H9 (cell line): ENCODE data around the gene TRPM4. TPM values are rescaled to one million over a fixed set of nuclear protein-coding genes. Genes with fewer than 3 reads are reported as not detected.

Experiments
- DNase-seq: peaks from one replicate; pipeline ENCODE4 v3.0.0-alpha.2; 2017
- H2AFZ ChIP-seq: one replicate; pipeline ENCODE4 v1.6.1; 2013; ENCODE audit warnings: mild to moderate bottlenecking, low read length, control low read depth, moderate library complexity
- H2AK5ac ChIP-seq: 2 replicates; pipeline ENCODE4 v1.6.1; 2013; ENCODE audit warnings: low read length, control low read depth, mixed read lengths; ENCODE audit not compliant: insufficient read length
- H2BK120ac ChIP-seq: one replicate; pipeline ENCODE4 v1.6.1; 2013; ENCODE audit warnings: low read depth, mild to moderate bottlenecking, low read length, control low read depth, inconsistent platforms; ENCODE audit not compliant: poor library complexity, severe bottlenecking
- H2BK12ac ChIP-seq: 2 replicates; pipeline ENCODE4 v1.6.1; 2013; ENCODE audit warnings: low read length, control low read depth, mixed read lengths, low read depth; ENCODE audit not compliant: insufficient read length
- H2BK15ac ChIP-seq: 2 replicates; pipeline ENCODE4 v1.6.1; 2013; ENCODE audit warnings: low read depth, low read length, control low read depth
- H2BK20ac ChIP-seq: one replicate; pipeline ENCODE4 v1.6.1; 2013; ENCODE audit warnings: low read depth, mild to moderate bottlenecking, low read length, control low read depth, inconsistent platforms; ENCODE audit not compliant: poor library complexity, severe bottlenecking
- H2BK5ac ChIP-seq: 2 replicates; pipeline ENCODE4 v1.6.1; 2013; ENCODE audit warnings: low read length, control low read depth, mixed read lengths; ENCODE audit not compliant: insufficient read length
- H3K14ac ChIP-seq: 2 replicates; pipeline ENCODE4 v1.6.1; 2013; ENCODE audit warnings: low read length, control low read depth; ENCODE audit not compliant: insufficient read depth
- H3K18ac ChIP-seq: 2 replicates; pipeline ENCODE4 v1.6.1; 2013; ENCODE audit warnings: low read depth, mild to moderate bottlenecking, mixed read lengths, low read length, control low read depth; ENCODE audit not compliant: insufficient read length
- H3K23ac ChIP-seq: 2 replicates; pipeline ENCODE4 v1.6.1; 2013; ENCODE audit warnings: low read length, control low read depth, mixed read lengths, low read depth; ENCODE audit not compliant: insufficient read length
- H3K23me2 ChIP-seq: 2 replicates; pipeline ENCODE4 v1.6.1; 2013; ENCODE audit warnings: low read depth, mild to moderate bottlenecking, mixed read lengths, low read length, control low read depth; ENCODE audit not compliant: insufficient read length, poor library complexity, severe bottlenecking
- H3K27ac ChIP-seq: 2 replicates; pipeline ENCODE4 v1.5.1; 2013; ENCODE audit warnings: low read length, control low read depth, mixed read lengths, low read depth; ENCODE audit not compliant: insufficient read length
- H3K27me3 ChIP-seq: 2 replicates; pipeline ENCODE4 v1.6.1; 2013; ENCODE audit warnings: low read length, control low read depth, inconsistent platforms; ENCODE audit not compliant: insufficient read depth
- H3K4ac ChIP-seq: 2 replicates; pipeline ENCODE4 v1.6.1; 2013; ENCODE audit warnings: low read depth, mild to moderate bottlenecking, control low read depth, inconsistent platforms, low read length, moderate library complexity
- H3K4me1 ChIP-seq: 2 replicates; pipeline ENCODE4 v1.6.1; 2013; ENCODE audit warnings: low read length, control low read depth, inconsistent platforms; ENCODE audit not compliant: insufficient read depth
- H3K4me2 ChIP-seq: 2 replicates; pipeline ENCODE4 v1.6.1; 2013; ENCODE audit warnings: low read length, control low read depth, mixed read lengths; ENCODE audit not compliant: insufficient read length, insufficient read depth
- H3K56ac ChIP-seq: 2 replicates; pipeline ENCODE4 v1.6.1; 2013; ENCODE audit warnings: low read depth, mild to moderate bottlenecking, mixed read lengths, low read length, control low read depth; ENCODE audit not compliant: insufficient read length
- H3K79me1 ChIP-seq: 2 replicates; pipeline ENCODE4 v1.6.1; 2013; ENCODE audit warnings: low read depth, mild to moderate bottlenecking, moderate library complexity, low read length, control low read depth, inconsistent platforms; ENCODE audit not compliant: insufficient read depth, poor library complexity, severe bottlenecking
- H3K79me2 ChIP-seq: 2 replicates; pipeline ENCODE4 v1.6.1; 2013; ENCODE audit warnings: low read length, control low read depth, inconsistent platforms; ENCODE audit not compliant: insufficient read depth
- H3K9ac ChIP-seq: 2 replicates; pipeline ENCODE4 v1.6.1; 2013; ENCODE audit warnings: low read length, control low read depth, mixed read lengths; ENCODE audit not compliant: insufficient read length; ENCODE audit errors: extremely low read depth
- H3K9me3 ChIP-seq: one replicate; pipeline ENCODE4 v1.6.1; 2013; ENCODE audit warnings: low read depth, low read length, inconsistent platforms; ENCODE audit not compliant: control insufficient read depth
- H3T11ph ChIP-seq: one replicate; pipeline ENCODE4 v1.6.1; 2013; ENCODE audit warnings: mild to moderate bottlenecking, low read length, control low read depth, inconsistent platforms
- H4K20me1 ChIP-seq: one replicate; pipeline ENCODE4 v1.6.1; 2013; ENCODE audit not compliant: control insufficient read depth, insufficient read length, insufficient read depth
- H4K5ac ChIP-seq: 2 replicates; pipeline ENCODE4 v1.6.1; 2013; ENCODE audit warnings: low read depth, mild to moderate bottlenecking, mixed read lengths, low read length, control low read depth; ENCODE audit not compliant: insufficient read length
- H4K8ac ChIP-seq: replicated peaks from 2 replicates; pipeline ENCODE4 v1.6.1; 2013; ENCODE audit warnings: low read length, control low read depth, mixed read lengths, low read depth; ENCODE audit not compliant: insufficient read length
- H4K91ac ChIP-seq: 2 replicates; pipeline ENCODE4 v1.6.1; 2013; ENCODE audit warnings: low read depth, mild to moderate bottlenecking, moderate library complexity, mixed read lengths, low read length, control low read depth; ENCODE audit not compliant: insufficient read length
- H3K27ac Mint-ChIP-seq, 3 experiments: 2 replicates in 2 of 3; 3 replicates in 1 of 3; pipeline ENCODE4 v1.8.0; 2020 to 2021; ENCODE audit warnings: mixed read lengths in 3 of 3, mild to moderate bottlenecking in 1 of 3, moderate library complexity in 1 of 3
- H3K27me3 Mint-ChIP-seq: 2 replicates; pipeline ENCODE4 v1.8.0; 2021; ENCODE audit warnings: low read depth, mild to moderate bottlenecking, moderate library complexity, mixed read lengths
- H3K36me3 Mint-ChIP-seq, 3 experiments: 2 replicates in 2 of 3; 3 replicates in 1 of 3; pipeline ENCODE4 v1.8.0; 2020 to 2021; ENCODE audit warnings: low read depth in 3 of 3, mixed read lengths in 3 of 3; ENCODE audit not compliant: insufficient read depth in 1 of 3
- H3K4me1 Mint-ChIP-seq, 2 experiments: 2 replicates each; pipeline ENCODE4 v1.8.0; 2020; ENCODE audit warnings: mixed read lengths in 2 of 2
- H3K4me3 Mint-ChIP-seq, 2 experiments: 2 replicates in 1 of 2; 3 replicates in 1 of 2; pipeline ENCODE4 v1.8.0; 2020 to 2021; ENCODE audit warnings: mild to moderate bottlenecking in 2 of 2, mixed read lengths in 2 of 2, moderate library complexity in 1 of 2
- H3K9me3 Mint-ChIP-seq, 2 experiments: 2 replicates in 1 of 2; 3 replicates in 1 of 2; pipeline ENCODE4 v1.8.0; 2020; ENCODE audit warnings: mild to moderate bottlenecking in 2 of 2, mixed read lengths in 2 of 2, moderate library complexity in 1 of 2
- CTCF ChIP-seq: fragments of 200-600 bp; sonication (generic); conservative IDR thresholded peaks from 3 replicates; pipeline ENCODE4 v1.8.0; 2021; ENCODE audit warnings: antibody characterized with exemption, mild to moderate bottlenecking
- WGBS: extraction: QIAGEN DNeasy Blood & Tissue Kit; methylation state at CpG from one replicate; pipeline ENCODE4 v1.1.7; 2013; ENCODE audit warnings: missing lambda C conversion rate, low lambda C conversion rate, mixed read lengths; ENCODE audit not compliant: insufficient read length; ENCODE audit errors: extremely low coverage; 5-methylcytosine and 5-hydroxymethylcytosine counted together
- total RNA-seq: library from RNA; stranded (reverse); gene quantifications from 2 replicates; pipeline ENCODE4 v1.2.1, GENCODE V29; 2021

TRPM4 gene
- total RNA-seq, 1 experiment from 2014 or later: 6.9 TPM

- Histone ChIP-seq H4K20me1 (no peaks in the 10 kb centered on the region), H3K18ac (no peak overlapping the region), H3K23me2 (no peaks in the 10 kb centered on the region), H3T11ph (no peak overlapping the region), H3K4me2 (no peak overlapping the region), H4K8ac (no peak overlapping the region), H2AFZ (no peak overlapping the region), H2BK5ac (no peak overlapping the region), H4K91ac (no peak overlapping the region), H2BK12ac (no peak overlapping the region), H3K9ac (no peak overlapping the region), H3K56ac (no peak overlapping the region), H3K14ac (no peak overlapping the region; the same call in 1 of the 2 replicates), H2BK120ac (no peak overlapping the region), H2BK20ac (no peak overlapping the region), H3K23ac (no peak overlapping the region), H3K27ac (no peak overlapping the region), H3K4ac (no peak overlapping the region), H4K5ac (no peak overlapping the region), H3K27me3 (no peaks in the 10 kb centered on the region), H3K79me2 (no peaks in the 10 kb centered on the region), H2BK15ac (no peak overlapping the region), H3K79me1 (no peaks in the 10 kb centered on the region), H3K9me3 (no peaks in the 10 kb centered on the region), H2AK5ac (no peak overlapping the region), H3K4me1 (0 out of 2 replicates have a peak, but pooled peaks cover 3% of the 10 kb centered on the region)
- no peak overlapping the region for H3K27ac Mint-ChIP-seq
- H3K4me1 Mint-ChIP-seq: no peaks in the 10 kb centered on the region
- no CpG with 5 or more reads among the region's 6 CpGs for WGBS
- H3K9me3 Mint-ChIP-seq: peaks cover 0 to 2% of the 10 kb centered on the region in 2 experiments; a peak in 2 of 5 replicates
- DNase-seq: no peak
- peaks cover 14% of the 10 kb centered on the region for H3K27me3 Mint-ChIP-seq
- TF ChIP-seq CTCF: no peak
- H3K4me3 Mint-ChIP-seq: no peak overlapping the region
- no peaks in the 10 kb centered on the region; a peak in 1 of 7 replicates for H3K36me3 Mint-ChIP-seq
These were observed 59.8 kb downstream of the TRPM4 start for GRCh38 chr19:49217382-49217781.
